GM19035 (cell line): Measurements from ENCODE around the gene PRR9.
A peak's percentile ranks its signal among the peaks of the same experiment; 100 is the strongest.
"Not testable (repeated sequence)": the region's sequence is repeated elsewhere in the genome, so short reads cannot be mapped to it uniquely, and the experiment has no call there.

Source experiments
- ATAC-seq: cut with Tn5 transposase; IDR thresholded peaks from one replicate; pipeline ENCODE4 v1.9.1; 2021; ENCODE audit not compliant: unreplicated experiment

Gene PRR9, protein sequence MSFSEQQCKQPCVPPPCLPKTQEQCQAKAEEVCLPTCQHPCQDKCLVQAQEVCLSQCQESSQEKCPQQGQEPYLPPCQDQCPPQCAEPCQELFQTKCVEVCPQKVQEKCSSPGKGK

GRCh38 chr1:153217212-153217611 lies at the start of gene PRR9:
Gene PRR9, plus strand, starts transcription at chr1:153217584. Its CDS starts 561 bp downstream, at chr1:153218145.
- no peak for ATAC-seq

DNA sequence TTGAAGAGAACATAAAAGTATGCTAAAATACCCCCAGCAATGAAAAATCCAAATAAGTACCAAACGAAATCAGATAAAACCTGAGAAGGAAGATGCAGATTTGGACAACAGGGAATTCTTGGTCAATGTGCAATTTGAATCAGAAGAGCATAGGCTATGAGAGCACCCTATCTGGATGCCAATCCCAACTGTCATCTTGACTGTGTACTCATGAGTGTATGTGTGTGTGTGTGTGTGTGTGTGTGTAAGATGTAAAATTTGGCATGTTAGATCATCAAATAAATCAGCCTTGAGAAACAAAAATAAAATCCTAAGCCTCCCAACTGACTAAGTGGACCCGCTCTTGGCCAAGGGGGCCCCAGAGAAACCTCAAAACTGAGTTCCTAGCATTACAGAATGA lies 48.7 kb upstream of the PRR9 start:
- ATAC-seq, result no peak

- ATAC-seq, result no peak
Measured at GRCh38 chr1:153174624-153175023, 42.8 kb upstream of the PRR9 start.

DNA sequence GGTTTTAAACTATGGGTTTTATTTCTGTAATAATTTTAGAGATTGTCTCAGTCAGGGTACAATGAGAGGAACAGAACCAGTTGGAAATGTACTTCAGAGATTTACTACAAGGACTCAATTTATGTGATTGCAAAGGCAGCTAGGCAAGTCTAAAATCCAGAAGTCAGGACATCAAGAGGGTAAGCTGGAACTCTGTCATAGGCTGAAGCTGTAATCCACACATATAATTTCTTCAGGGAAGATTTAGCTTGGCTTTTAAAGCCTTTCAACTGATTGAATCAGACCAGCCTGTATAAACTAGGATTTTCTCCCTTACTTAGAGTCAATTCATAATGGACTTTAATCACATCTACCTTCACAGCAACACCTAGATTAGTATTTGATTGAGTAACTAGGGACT lies 38.5 kb upstream of the PRR9 start:
- no peak for ATAC-seq

- ATAC-seq, result no peak
Measured at GRCh38 chr1:153180556-153180955, 36.8 kb upstream of the PRR9 start.

DNA sequence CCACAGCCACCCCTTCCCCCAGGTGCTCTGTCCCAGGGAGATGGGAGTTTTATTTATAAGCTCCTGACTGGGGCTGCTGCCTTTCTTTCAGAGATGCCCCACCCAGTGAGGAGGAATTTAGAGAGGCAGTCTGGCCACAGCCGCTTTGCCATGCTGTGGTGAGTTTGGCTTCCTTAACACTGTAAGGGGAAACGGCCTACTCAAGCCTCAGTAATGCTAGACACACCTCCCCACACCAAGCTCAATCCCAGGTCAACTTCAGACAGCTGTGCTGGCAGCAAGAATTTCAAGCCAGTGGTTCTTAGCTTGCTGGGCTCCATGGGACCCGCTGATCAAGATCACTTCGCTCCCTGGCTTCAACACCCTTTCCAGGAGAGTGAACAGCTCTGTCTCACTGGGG lies 29.1 kb upstream of the PRR9 start:
- not testable (repeated sequence) for ATAC-seq

DNA sequence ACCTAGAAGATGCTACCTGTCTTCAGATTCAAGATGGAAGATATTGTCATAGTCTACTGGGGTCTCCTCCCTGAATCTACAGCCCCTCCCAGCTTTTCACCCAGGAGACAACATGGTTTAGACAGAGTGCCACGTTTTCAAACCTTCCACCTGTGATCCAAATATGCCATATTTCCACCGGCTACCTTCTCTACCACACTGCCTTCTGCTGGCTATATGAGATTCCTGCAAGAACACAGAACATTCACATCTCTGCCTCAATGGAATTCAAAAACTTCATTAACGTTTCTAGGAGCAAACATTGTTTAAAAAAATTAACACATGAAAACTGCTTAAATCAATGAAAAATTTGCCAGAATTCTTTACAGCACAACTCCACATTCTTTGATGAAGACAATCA lies 27.0 kb upstream of the PRR9 start:
- no peak for ATAC-seq

- ATAC-seq, result no peak
Measured at GRCh38 chr1:153192697-153193096, 24.7 kb upstream of the PRR9 start.

- ATAC-seq, result no peak
Measured at GRCh38 chr1:153194331-153195050, 22.9 kb upstream of the PRR9 start.

- ATAC-seq, result no peak
Measured at GRCh38 chr1:153195216-153195615, 22.2 kb upstream of the PRR9 start.

GRCh38 chr1:153202006-153202405 lies 15.4 kb upstream of the PRR9 start:
- ATAC-seq, result no peak

- ATAC-seq, result no peak
Measured at GRCh38 chr1:153203130-153203529, 14.3 kb upstream of the PRR9 start, which contains the start of gene LELP1. Gene LELP1, plus strand, starts transcription at chr1:153203430. Its CDS starts 1,278 bp downstream, at chr1:153204708.

GRCh38 chr1:153206631-153207030 lies 10.8 kb upstream of the PRR9 start:
- no peak for ATAC-seq

DNA sequence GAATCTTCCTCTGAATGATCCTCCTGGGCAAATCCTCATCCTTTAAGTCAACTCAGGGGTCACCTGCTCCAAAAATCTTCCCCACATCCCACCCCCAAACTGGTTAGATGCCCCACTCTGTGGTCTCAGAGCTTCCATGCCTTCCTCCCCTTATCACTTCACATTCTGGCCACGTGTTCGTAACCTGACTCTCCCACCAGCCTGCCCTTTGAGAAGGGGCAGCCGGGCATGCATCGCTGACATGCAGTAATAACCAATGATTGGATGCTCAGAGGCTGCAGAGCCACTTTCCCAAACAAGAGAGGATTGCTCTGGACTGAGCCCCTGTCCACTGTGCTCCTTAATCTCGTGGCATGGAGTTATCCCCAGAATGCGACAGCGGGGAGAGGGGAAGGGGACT lies 7.2 kb upstream of the PRR9 start:
- no peak for ATAC-seq

GRCh38 chr1:153212201-153212600 lies 5.2 kb upstream of the PRR9 start:
- ATAC-seq, result no peak

DNA sequence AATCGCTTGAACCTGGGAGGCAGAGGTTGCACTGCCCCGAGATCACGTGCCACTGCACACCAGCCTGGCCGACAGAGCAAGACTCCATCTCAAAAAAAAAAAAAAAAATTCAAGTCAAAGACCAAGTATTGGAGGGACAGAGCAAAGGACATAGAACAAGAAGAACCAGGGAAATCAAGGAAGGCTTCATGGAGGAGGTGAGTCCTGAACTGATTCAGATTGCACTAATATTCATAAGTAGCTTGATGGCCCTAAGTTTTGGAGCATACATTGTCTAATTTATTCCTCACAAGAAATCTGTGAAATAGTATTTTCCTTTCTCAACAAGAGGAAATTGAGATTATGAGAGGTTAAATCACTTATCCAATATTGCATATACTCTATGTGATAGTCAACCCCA lies 3.9 kb upstream of the PRR9 start:
- no peak for ATAC-seq

DNA sequence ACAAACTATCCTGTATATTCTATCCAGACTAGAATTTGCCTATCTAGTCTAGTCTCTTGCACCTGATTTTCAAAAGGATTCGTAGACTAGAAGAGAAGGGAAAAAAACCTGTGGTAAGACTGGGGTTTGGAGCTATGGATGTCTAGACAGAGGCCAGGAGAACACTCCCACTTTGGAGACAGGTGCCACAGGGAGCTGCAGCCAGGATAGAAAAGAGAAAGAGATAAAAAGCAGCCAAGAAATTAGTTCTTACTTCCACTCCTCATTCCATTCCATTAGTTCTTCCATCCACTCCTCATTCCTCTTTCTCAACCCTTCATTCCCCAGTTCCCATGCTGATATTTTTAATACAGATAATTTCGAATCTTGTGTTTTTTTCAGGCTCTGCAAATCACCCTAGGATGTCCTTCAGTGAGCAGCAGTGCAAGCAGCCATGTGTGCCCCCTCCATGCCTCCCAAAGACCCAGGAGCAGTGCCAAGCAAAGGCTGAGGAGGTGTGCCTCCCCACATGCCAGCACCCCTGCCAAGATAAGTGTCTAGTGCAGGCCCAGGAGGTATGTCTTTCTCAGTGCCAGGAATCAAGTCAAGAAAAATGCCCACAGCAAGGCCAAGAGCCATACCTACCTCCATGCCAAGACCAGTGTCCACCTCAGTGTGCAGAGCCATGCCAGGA lies 496 bp downstream of the PRR9 start:
- no peak for ATAC-seq

DNA sequence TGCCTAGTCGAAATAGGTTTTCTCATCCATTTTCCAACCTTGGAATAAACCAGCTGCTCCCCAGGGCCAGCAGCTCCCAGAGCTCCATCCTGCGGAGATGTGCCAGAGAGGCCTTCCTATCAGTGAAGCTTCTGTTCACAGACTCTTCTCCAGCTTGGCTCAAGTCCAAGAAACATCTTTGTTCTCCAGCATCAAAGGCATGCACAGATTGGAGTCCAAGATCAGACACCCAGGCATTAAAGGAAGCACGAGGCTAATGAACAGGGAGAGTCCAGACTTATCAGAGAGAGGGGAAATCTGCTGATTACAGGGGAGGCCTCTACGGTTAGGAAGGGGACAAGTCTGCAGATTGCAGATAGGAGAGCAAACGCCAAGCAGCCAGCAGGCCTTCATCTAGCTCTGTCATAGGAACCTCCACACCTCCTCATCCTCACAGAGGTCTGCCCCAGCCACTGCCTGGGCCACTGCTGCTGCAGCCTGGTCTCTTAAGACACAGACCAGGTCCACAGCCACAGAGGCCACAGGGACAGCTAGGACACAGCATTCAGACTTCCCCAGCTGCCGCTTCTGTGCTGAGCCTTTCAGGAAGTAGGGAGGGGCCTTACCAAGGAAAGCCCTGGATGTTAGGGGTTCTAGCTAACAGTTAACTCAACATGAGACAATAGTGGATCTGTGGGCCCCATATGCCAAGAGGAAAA lies 3.4 kb downstream of the PRR9 start:
- no peak for ATAC-seq

GRCh38 chr1:153223040-153223891 lies 5.9 kb downstream of the PRR9 start:
- peak; percentile 91 for ATAC-seq

GRCh38 chr1:153227810-153228209 lies 10.4 kb downstream of the PRR9 start:
- no peak for ATAC-seq

DNA sequence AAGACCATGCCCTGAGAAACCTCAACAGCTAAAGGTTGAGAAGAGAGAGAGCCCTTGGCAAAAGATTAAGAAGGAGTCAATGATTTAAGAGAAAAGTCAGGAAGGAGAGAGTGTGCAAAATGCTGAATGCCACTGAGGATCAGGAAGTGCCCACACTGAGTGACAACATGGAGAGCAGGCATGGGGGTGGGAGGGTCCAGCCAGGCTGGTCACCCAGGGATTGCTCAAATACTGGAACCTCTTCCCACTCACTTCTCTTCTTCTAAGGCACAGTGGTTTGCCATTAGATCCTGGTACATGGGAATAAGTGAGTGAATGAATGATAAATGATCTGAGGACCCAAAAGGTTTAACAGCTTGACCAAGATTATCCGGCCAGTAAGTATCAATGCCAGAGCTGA lies 11.1 kb downstream of the PRR9 start:
- no peak for ATAC-seq
